Spleen (tissue), 7 donors: ENCODE measurements around the gene FAM234A.

Experiments
- POLR2A ChIP-seq, 3 donors: fragments of 450-650 bp; IDR thresholded peaks; one replicate each; pipeline ENCODE4 v1.5.1; 2017; ENCODE audit warnings: antibody characterized with exemption in 3 of 3, mild to moderate bottlenecking in 1 of 3
- POLR2AphosphoS5 ChIP-seq, 3 donors: sonication (generic); formaldehyde crosslinking; IDR thresholded peaks; one replicate each; pipeline ENCODE4 v1.5.1; 2017; ENCODE audit warnings: antibody characterized with exemption in 3 of 3
- TF ChIP-seq, protein P1 (sequence below), 11 experiments: fragments of 200-600 bp in 7 of 11; fragments of 450-650 bp in 4 of 11; sonication (generic) in 4 of 11; IDR thresholded peaks in 8 of 11; conservative IDR thresholded peaks in 3 of 11; 1 replicate in 7 of 11; 2 replicates in 4 of 11; pipeline versions ENCODE4 v1.4.0 to v1.8.0; 2016 to 2021; ENCODE audit warnings: antibody characterized with exemption in 11 of 11, inconsistent platforms in 4 of 11, mild to moderate bottlenecking in 1 of 11
- donor health status: DM: no; HTN: no; CAD: no; lungs with moderate emphysema.
- donor health status: DM: no; HTN: no; CAD: no.
- donor health status: DM: no; HTN: no; CAD: no.

- TF ChIP-seq, protein P1, sequence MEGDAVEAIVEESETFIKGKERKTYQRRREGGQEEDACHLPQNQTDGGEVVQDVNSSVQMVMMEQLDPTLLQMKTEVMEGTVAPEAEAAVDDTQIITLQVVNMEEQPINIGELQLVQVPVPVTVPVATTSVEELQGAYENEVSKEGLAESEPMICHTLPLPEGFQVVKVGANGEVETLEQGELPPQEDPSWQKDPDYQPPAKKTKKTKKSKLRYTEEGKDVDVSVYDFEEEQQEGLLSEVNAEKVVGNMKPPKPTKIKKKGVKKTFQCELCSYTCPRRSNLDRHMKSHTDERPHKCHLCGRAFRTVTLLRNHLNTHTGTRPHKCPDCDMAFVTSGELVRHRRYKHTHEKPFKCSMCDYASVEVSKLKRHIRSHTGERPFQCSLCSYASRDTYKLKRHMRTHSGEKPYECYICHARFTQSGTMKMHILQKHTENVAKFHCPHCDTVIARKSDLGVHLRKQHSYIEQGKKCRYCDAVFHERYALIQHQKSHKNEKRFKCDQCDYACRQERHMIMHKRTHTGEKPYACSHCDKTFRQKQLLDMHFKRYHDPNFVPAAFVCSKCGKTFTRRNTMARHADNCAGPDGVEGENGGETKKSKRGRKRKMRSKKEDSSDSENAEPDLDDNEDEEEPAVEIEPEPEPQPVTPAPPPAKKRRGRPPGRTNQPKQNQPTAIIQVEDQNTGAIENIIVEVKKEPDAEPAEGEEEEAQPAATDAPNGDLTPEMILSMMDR (IDR thresholded peaks at IDR 0.05 in 8 of 11, conservative IDR thresholded peaks at IDR 0.05 in 3 of 11): no peak
- TF ChIP-seq POLR2AphosphoS5 (IDR thresholded peaks at IDR 0.05): no peak
- TF ChIP-seq POLR2A (IDR thresholded peaks at IDR 0.05): no peak
Observed at GRCh38 chr16:309476-309875, 74.9 kb downstream of the FAM234A start.
